Measurements from ENCODE around the gene OR8H2. TPM values are rescaled to one million over a fixed set of nuclear protein-coding genes. Genes with fewer than 3 reads are reported as not detected.
"Not testable (repeated sequence)": the region's sequence is repeated elsewhere in the genome, so short reads cannot be mapped to it uniquely, and the experiment has no call there.

Gene OR8H2
- total RNA-seq (2014; rRNA removed; shearing (Covaris generic)): not detected in 2 replicates

GRCh38 chr11:56103210-56103737 is at the start of gene OR8H2:
Gene OR8H2 (plus strand): TSS chr11:56103687. CDS start chr11:56105043, 1,356 bp downstream.
- in situ Hi-C loops (cut with HindIII; ENCODE audit: low sequenced_read_pairs): no loop called here
- no peak for DNase-seq (ENCODE audit: low spot score)

GRCh38 chr11:56056366-56056765 is 47.1 kb upstream of the OR8H2 start:
- in situ Hi-C loops (cut with HindIII; ENCODE audit: low sequenced_read_pairs); DNase-seq (ENCODE audit: low spot score): not testable (repeated sequence)

GRCh38 chr11:56057661-56058237 is 45.7 kb upstream of the OR8H2 start:
- in situ Hi-C loops (cut with HindIII; ENCODE audit: low sequenced_read_pairs): not testable (repeated sequence)

GRCh38 chr11:56058260-56058780 is 45.2 kb upstream of the OR8H2 start:
- DNase-seq (ENCODE audit: low spot score); in situ Hi-C loops (cut with HindIII; ENCODE audit: low sequenced_read_pairs): not testable (repeated sequence)

More at GRCh38 chr11:56057661-56058237, 45.7 kb upstream of the OR8H2 start:
- not testable (repeated sequence) for DNase-seq (ENCODE audit: low spot score)

GRCh38 chr11:56066980-56067379 is 36.5 kb upstream of the OR8H2 start:
- in situ Hi-C loops (cut with HindIII; ENCODE audit: low sequenced_read_pairs): no loop called here
- DNase-seq (ENCODE audit: low spot score): no peak

GRCh38 chr11:56089697-56090096 is 13.8 kb upstream of the OR8H2 start:
- DNase-seq (ENCODE audit: low spot score): no peak
- in situ Hi-C loops (cut with HindIII; ENCODE audit: low sequenced_read_pairs): no loop called here

- in situ Hi-C loops (cut with HindIII; ENCODE audit: low sequenced_read_pairs): no loop called here
- no peak for DNase-seq (ENCODE audit: low spot score)
Measured at GRCh38 chr11:56093008-56093407, 10.5 kb upstream of the OR8H2 start, which contains the start of gene OR8I2. Gene OR8I2 (plus strand): TSS chr11:56093308. CDS start chr11:56093308, 0 bp downstream.

- DNase-seq (ENCODE audit: low spot score): no peak
- in situ Hi-C loops (cut with HindIII; ENCODE audit: low sequenced_read_pairs): no loop called here
Measured at GRCh38 chr11:56122073-56122472, 18.6 kb downstream of the OR8H2 start, which contains the start of gene OR8H3. Gene OR8H3 (plus strand): TSS chr11:56122373. CDS start chr11:56122373, 0 bp downstream.

- DNase-seq (ENCODE audit: low spot score): no peak
- in situ Hi-C loops (cut with HindIII; ENCODE audit: low sequenced_read_pairs): no loop called here
Measured at GRCh38 chr11:56140151-56140661, 36.7 kb downstream of the OR8H2 start, which contains the start of gene OR8J3. Gene OR8J3 (minus strand): TSS chr11:56140201. CDS start chr11:56137718, 2,483 bp downstream.

GRCh38 chr11:56143681-56144080 is 40.2 kb downstream of the OR8H2 start:
- in situ Hi-C loops (cut with HindIII; ENCODE audit: low sequenced_read_pairs); DNase-seq (ENCODE audit: low spot score): not testable (repeated sequence)

- in situ Hi-C loops (cut with HindIII; ENCODE audit: low sequenced_read_pairs): no loop called here
- DNase-seq (ENCODE audit: low spot score): no peak
Measured at GRCh38 chr11:56151376-56151775, 47.9 kb downstream of the OR8H2 start.

- in situ Hi-C loops (cut with HindIII; ENCODE audit: low sequenced_read_pairs): no loop called here
- no peak for DNase-seq (ENCODE audit: low spot score)
Measured at GRCh38 chr11:56152333-56152732, 48.8 kb downstream of the OR8H2 start.

Other genes starting within 250 kb of the OR8H2 start
- 0.18 TPM in 1 of 2 replicates, not detected in the other for gene TRIM51, start 220.4 kb upstream of the OR8H2 start, total RNA-seq (2014; rRNA removed; shearing (Covaris generic))
- not detected in 2 replicates for gene OR5W2, start 189.1 kb upstream of the OR8H2 start, total RNA-seq (2014; rRNA removed; shearing (Covaris generic))
- not detected in 2 replicates for gene OR5I1, start 167.3 kb upstream of the OR8H2 start, total RNA-seq (2014; rRNA removed; shearing (Covaris generic))
- not detected in 2 replicates for gene OR10AG1, start 133.7 kb upstream of the OR8H2 start, total RNA-seq (2014; rRNA removed; shearing (Covaris generic))
- not detected in 2 replicates for gene OR5F1, start 109.1 kb upstream of the OR8H2 start, total RNA-seq (2014; rRNA removed; shearing (Covaris generic))
- gene OR5AS1, start 76.0 kb upstream of the OR8H2 start, total RNA-seq (2014; rRNA removed; shearing (Covaris generic)): not detected in 2 replicates
- gene OR8I2, start 10.4 kb upstream of the OR8H2 start, total RNA-seq (2014; rRNA removed; shearing (Covaris generic)): not detected in 2 replicates
- gene OR8H3, start 18.7 kb downstream of the OR8H2 start, total RNA-seq (2014; rRNA removed; shearing (Covaris generic)): not detected in 2 replicates
- gene OR8J3, start 36.5 kb downstream of the OR8H2 start, total RNA-seq (2014; rRNA removed; shearing (Covaris generic)): not detected in 2 replicates
- gene OR8K5, start 56.6 kb downstream of the OR8H2 start, total RNA-seq (2014; rRNA removed; shearing (Covaris generic)): not detected in 2 replicates
- gene OR5J2, start 72.9 kb downstream of the OR8H2 start, total RNA-seq (2014; rRNA removed; shearing (Covaris generic)): not detected in 2 replicates
- gene OR5T2, start 130.6 kb downstream of the OR8H2 start, total RNA-seq (2014; rRNA removed; shearing (Covaris generic)): not detected in 2 replicates
- not detected in 2 replicates for gene OR5T3, start 148.6 kb downstream of the OR8H2 start, total RNA-seq (2014; rRNA removed; shearing (Covaris generic))
- gene OR5T1, start 170.5 kb downstream of the OR8H2 start, total RNA-seq (2014; rRNA removed; shearing (Covaris generic)): not detected in 2 replicates
- not detected in 2 replicates for gene OR8H1, start 188.6 kb downstream of the OR8H2 start, total RNA-seq (2014; rRNA removed; shearing (Covaris generic))
- gene OR8K3, start 211.5 kb downstream of the OR8H2 start, total RNA-seq (2014; rRNA removed; shearing (Covaris generic)): not detected in 2 replicates
- gene OR8K1, start 242.4 kb downstream of the OR8H2 start, total RNA-seq (2014; rRNA removed; shearing (Covaris generic)): not detected in 2 replicates

All from G401 (cell line).